HepG2 (cell line): ENCODE data around the gene ZSWIM8. TPM values are rescaled to one million over a fixed set of nuclear protein-coding genes. Genes with fewer than 3 reads are reported as not detected.

Experiments used
- ATAC-seq: fragments of 200-7000 bp; cut with Tn5 transposase; 3 replicates; pipeline ENCODE4 v1.9.1; 2020; ENCODE audit warnings: mild to moderate bottlenecking, moderate library complexity
- BruUV-seq: library from RNA; stranded (reverse); fragments of 400-500 nt; replicated peaks from 2 replicates; lab custom pipeline; 2021; lab: Mats Ljungman, UMichigan
- CTCF ChIA-PET: fragments of 300-600 bp; formaldehyde crosslinking; extraction: SDS; loops from one replicate; lab custom pipeline; 2021; ENCODE audit warnings: low total read pairs, inconsistent platforms, low intra/inter-chr PET ratio; lab: Yijun Ruan, JAX
- POLR2A ChIA-PET: fragments of 350-600 bp; sonication (Branson Sonifier 250); formaldehyde crosslinking; loops from one replicate; lab custom pipeline; 2020; ENCODE audit warnings: antibody characterized with exemption, inconsistent platforms; lab: Yijun Ruan, JAX
- DNase-seq: peaks from one replicate; pipeline ENCODE4 v3.0.0-alpha.2; 2015; ENCODE audit warnings: low spot score
- FAIRE-seq: peaks from 3 replicates; lab custom pipeline; 2011; peaks lifted over from hg19 to GRCh38; lab: Jason Lieb, UNC
- H2AFZ ChIP-seq: one replicate; pipeline ENCODE4 v1.6.1; 2011; ENCODE audit warnings: low read length, inconsistent platforms
- H3K27ac ChIP-seq: fragments of 300-600 bp; 3 replicates; pipeline ENCODE4 v1.8.0; 2011; ENCODE audit warnings: mixed run types, mild to moderate bottlenecking, mixed read lengths, low read length, inconsistent platforms; ENCODE audit not compliant: insufficient read depth; ENCODE audit errors: extremely low read length
- H3K27me3 ChIP-seq, 2 experiments: fragments of 200-600 bp in 1 of 2; 2 replicates in 1 of 2; 3 replicates in 1 of 2; pipeline versions ENCODE4 v1.6.0 to v1.8.0; 2011; ENCODE audit warnings: low read length in 2 of 2, mild to moderate bottlenecking in 2 of 2, moderate library complexity in 2 of 2, inconsistent platforms in 1 of 2; ENCODE audit not compliant: insufficient read depth in 2 of 2, control insufficient read depth in 1 of 2
- H3K36me3 ChIP-seq, 2 experiments: fragments of 200-600 bp in 1 of 2; replicated peaks in 1 of 2; 2 replicates in 1 of 2; 3 replicates in 1 of 2; pipeline versions ENCODE4 v1.5.1 to v1.8.0; 2011; ENCODE audit warnings: low read length in 2 of 2, inconsistent platforms in 1 of 2; ENCODE audit not compliant: insufficient read depth in 2 of 2, control insufficient read depth in 1 of 2
- H3K4me1 ChIP-seq: 2 replicates; pipeline ENCODE4 v1.5.1; 2012; ENCODE audit warnings: low read length, inconsistent platforms; ENCODE audit not compliant: insufficient read depth
- H3K4me2 ChIP-seq: 2 replicates; pipeline ENCODE4 v1.6.0; 2011; ENCODE audit warnings: low read depth, low read length, inconsistent platforms
- H3K4me3 ChIP-seq, 3 experiments: fragments of 200-600 bp in 1 of 3; sonication (generic), shearing (Covaris generic) in 1 of 3; replicated peaks in 1 of 3; 2 replicates each; pipeline ENCODE4 v1.5.1; 2011 to 2016; ENCODE audit warnings: low read length in 3 of 3, inconsistent platforms in 2 of 3, low read depth in 2 of 3, mild to moderate bottlenecking in 2 of 3, control low read depth in 1 of 3, mixed read lengths in 1 of 3; ENCODE audit not compliant: insufficient read depth in 1 of 3
- H3K79me2 ChIP-seq: one replicate; pipeline ENCODE4 v1.6.1; 2011; ENCODE audit warnings: low read length, inconsistent platforms; ENCODE audit not compliant: insufficient read depth
- H3K9ac ChIP-seq: 2 replicates; pipeline ENCODE4 v1.6.0; 2011; ENCODE audit warnings: mild to moderate bottlenecking, low read depth, low read length, inconsistent platforms; ENCODE audit not compliant: insufficient read depth
- H3K9me3 ChIP-seq: 2 replicates; pipeline ENCODE4 v1.5.1; 2012; ENCODE audit warnings: mild to moderate bottlenecking, low read length
- H4K20me1 ChIP-seq: 2 replicates; pipeline ENCODE4 v1.6.0; 2011; ENCODE audit warnings: inconsistent platforms, mild to moderate bottlenecking, low read length, moderate library complexity; ENCODE audit not compliant: insufficient read depth
- FOXK2 ChIP-seq: fragments of 450-650 bp; IDR thresholded peaks from 2 replicates; pipeline ENCODE4 v1.6.1; 2016
- GMEB1 ChIP-seq: sonication (generic); formaldehyde crosslinking; IDR thresholded peaks from 2 replicates; pipeline ENCODE4 v1.5.1; 2020; ENCODE audit warnings: missing genetic modification reagents, mild to moderate bottlenecking, borderline replicate concordance
- HOXA9 ChIP-seq: sonication (generic); formaldehyde crosslinking; IDR thresholded peaks from 2 replicates; pipeline ENCODE4 v1.8.1; 2022; ENCODE audit warnings: missing genetic modification reagents, mild to moderate bottlenecking, moderate library complexity, borderline replicate concordance
- KAT7 ChIP-seq: IDR thresholded peaks from 2 replicates; pipeline ENCODE4 v1.6.1; 2018; ENCODE audit warnings: borderline replicate concordance, missing compliant biosample characterization
- MAFK ChIP-seq, 2 experiments: IDR thresholded peaks in 1 of 2; conservative IDR thresholded peaks in 1 of 2; 2 replicates each; pipeline ENCODE4 v1.6.1; 2011; ENCODE audit warnings: improper control_type of control experiment in 2 of 2, low read length in 2 of 2
- NCOA1 ChIP-seq: sonication (generic); formaldehyde crosslinking; IDR thresholded peaks from 2 replicates; pipeline ENCODE4 v1.9.0; 2021; ENCODE audit warnings: missing genetic modification reagents
- NCOR1 ChIP-seq: fragments of 200-600 bp; sonication (generic); IDR thresholded peaks from 2 replicates; pipeline ENCODE4 v1.7.0; 2017; ENCODE audit warnings: antibody characterized with exemption, low read length, borderline replicate concordance
- NFIC ChIP-seq: IDR thresholded peaks from 2 replicates; pipeline ENCODE4 v1.6.1; 2012; ENCODE audit warnings: mild to moderate bottlenecking, low read length, inconsistent platforms
- POLR2G ChIP-seq: fragments of 200-400 bp; formaldehyde crosslinking; IDR thresholded peaks from 2 replicates; pipeline ENCODE4 v1.6.1; 2018; ENCODE audit warnings: mild to moderate bottlenecking, low read depth, low read length, moderate library complexity
- RARA ChIP-seq: IDR thresholded peaks from 2 replicates; pipeline ENCODE4 v1.6.1; 2016; ENCODE audit warnings: missing genetic modification reagents, missing compliant biosample characterization
- RFX5 ChIP-seq: IDR thresholded peaks from 2 replicates; pipeline ENCODE4 v1.6.1; 2011; ENCODE audit warnings: low read depth, low read length, improper control_type of control experiment
- SMAD3 ChIP-seq: sonication (generic); formaldehyde crosslinking; IDR thresholded peaks from 2 replicates; pipeline ENCODE4 v1.4.0; 2020; ENCODE audit warnings: missing genetic modification reagents
- TCF7L2 ChIP-seq: IDR thresholded peaks from 2 replicates; pipeline ENCODE4 v1.6.1; 2011; ENCODE audit warnings: mild to moderate bottlenecking, low read depth, low read length, moderate library complexity
- WIZ ChIP-seq: sonication (generic); formaldehyde crosslinking; IDR thresholded peaks from 2 replicates; pipeline ENCODE4 v1.5.1; 2020; ENCODE audit warnings: mild to moderate bottlenecking, missing genetic modification reagents
- ZNF235 ChIP-seq: sonication (generic); formaldehyde crosslinking; IDR thresholded peaks from 2 replicates; pipeline ENCODE4 v1.8.1; 2023; ENCODE audit warnings: mild to moderate bottlenecking, missing genetic modification reagents, borderline replicate concordance
- ZNF3 ChIP-seq: IDR thresholded peaks from 2 replicates; pipeline ENCODE4 v1.7.0; 2017; ENCODE audit warnings: inconsistent platforms
- ZNF616 ChIP-seq: sonication (generic); formaldehyde crosslinking; IDR thresholded peaks from 2 replicates; pipeline ENCODE4 v1.5.0; 2020; ENCODE audit warnings: low read depth, mild to moderate bottlenecking, missing genetic modification reagents
- ZNF777 ChIP-seq: sonication (generic); formaldehyde crosslinking; IDR thresholded peaks from 2 replicates; pipeline ENCODE4 v1.4.0; 2020; ENCODE audit warnings: missing genetic modification reagents
- ZSCAN20 ChIP-seq: sonication (generic); formaldehyde crosslinking; IDR thresholded peaks from 2 replicates; pipeline ENCODE4 v1.4.0; 2020; ENCODE audit warnings: missing genetic modification reagents, mild to moderate bottlenecking, borderline replicate concordance
- WGBS: methylation state at CpG from one replicate; pipeline ENCODE4 v1.1.6; 2017; ENCODE audit warnings: low lambda C conversion rate; 5-methylcytosine and 5-hydroxymethylcytosine counted together
- in situ Hi-C: cut with HindIII; loops from 2 replicates; pipeline ENCODE4 v1.10.0; 2017; ENCODE audit warnings: low pct_unique_long_range_greater_than_20kb; ENCODE audit not compliant: extremely low pct_ligation_motif_present
- intact Hi-C: fragments of 100-400 bp; cut with micrococcal nuclease; formaldehyde crosslinking; loops from one replicate; pipeline ENCODE4 v1.10.0; 2022; ENCODE audit not compliant: unreplicated experiment
- polyA plus RNA-seq, 8 experiments: library from polyadenylated mRNA; depleted of rRNA in 3 of 8; stranded (reverse) in 7 of 8; unstranded in 1 of 8; fragments of >200 nt; fragmentation: Illumina TruSeq in 4 of 8; extraction: Trizol in 4 of 8; gene quantifications; 2 replicates each; pipeline versions ENCODE4 v1.2.1 to v1.2.3, GENCODE V29; 2011 to 2016; ENCODE audit warnings: low read depth in 4 of 8, missing spikeins in 1 of 8, mixed read lengths in 1 of 8; ENCODE audit not compliant: insufficient read depth in 1 of 8
- total RNA-seq, 5 experiments: library from RNA; depleted of rRNA; stranded (reverse); fragments of >200 nt; fragmentation: Illumina TruSeq; extraction: Trizol; gene quantifications; 2 replicates each; pipeline ENCODE4 v1.2.3, GENCODE V29; 2016; ENCODE audit warnings: low read depth in 1 of 5

The ZSWIM8 gene
- total and polyA plus RNA-seq, 2 of the 13 experiments (the other 11 are each of a cell fraction or from before 2014, with no cell fraction given), result 39.9 to 98.2 TPM

- intact Hi-C loops (no loop called here), in situ Hi-C loops (no loop called here)
- POLR2A ChIA-PET, result no interaction called here
- no peak overlapping the region for H3K27ac ChIP-seq
- WGBS, result 99% methylated on average over 14 of the region's 14 CpGs
- DNase-seq (no peak), ATAC-seq (no peak), FAIRE-seq (no peak)
- peaks cover 21% of the 10 kb centered on the region for H3K4me1 ChIP-seq
- BruUV-seq, result no TSS peak
- H3K79me2 ChIP-seq, result peaks cover 3% of the 10 kb centered on the region
- no peak overlapping the region for H3K4me2 ChIP-seq
- H3K27me3 ChIP-seq, result no peaks in the 10 kb centered on the region; a peak in 1 of 5 replicates
- peaks cover 26 to 60% of the 10 kb centered on the region in 2 experiments for H3K36me3 ChIP-seq
- no peak for TF ChIP-seq ZNF777 (CRISPR knock-in tag)
- TF ChIP-seq FOXK2, result no peak
- TF ChIP-seq KAT7, result no peak
- TF ChIP-seq RFX5, result no peak
- TF ChIP-seq MAFK (conservative IDR thresholded peaks at IDR 0.05 in 1 of 2, IDR thresholded peaks at IDR 0.05 in 1 of 2; ENCODE audit: low read length in 2 of 2), result no peak
- TF ChIP-seq NFIC, result no peak
- TF ChIP-seq POLR2G, result no peak; the same call in 1 of the 2 replicates
- no peak for TF ChIP-seq ZNF616 (CRISPR knock-in tag)
- no peak for TF ChIP-seq GMEB1 (CRISPR knock-in tag)
- no peak for TF ChIP-seq NCOA1 (CRISPR knock-in tag)
- no peak for TF ChIP-seq SMAD3
- TF ChIP-seq RARA (CRISPR knock-in tag), result no peak
- TF ChIP-seq WIZ (CRISPR knock-in tag), result no peak
- no peak for TF ChIP-seq NCOR1
- no peak for TF ChIP-seq TCF7L2
- no peak for TF ChIP-seq ZNF3 (CRISPR knock-in tag)
- TF ChIP-seq ZNF235 (CRISPR knock-in tag), result no peak
- TF ChIP-seq ZSCAN20 (CRISPR knock-in tag), result no peak
- no peak for TF ChIP-seq HOXA9 (CRISPR knock-in tag)
- no peak overlapping the region for H2AFZ ChIP-seq
- H3K9ac ChIP-seq, result no peak overlapping the region
- CTCF ChIA-PET, result no interaction called here
- H3K9me3 ChIP-seq, result no peaks in the 10 kb centered on the region
- H4K20me1 ChIP-seq, result no peaks in the 10 kb centered on the region
- no peak overlapping the region for H3K4me3 ChIP-seq
Measured at GRCh38 chr10:73806176-73806950, 21.0 kb downstream of the ZSWIM8 start.
